Activated CD4-positive, CD25-positive, alpha-beta regulatory T cell treated with anti-CD3 and anti-CD28 coated beads, Interleukin-2, amount 50 U/mL, for 24 hours (primary cell): ENCODE results near the gene SMC6.

Source experiments
- ATAC-seq, 2 donors: fragments of 150-1000 bp; cut with Tn5 transposase; one replicate each; pipeline ENCODE4 v1.10.0; 2021; ENCODE audit warnings: mild to moderate bottlenecking in 1 of 2, moderate library complexity in 1 of 2

SMC6 gene

GRCh38 chr2:17713291-17713690 is 40.3 kb downstream of the SMC6 start:
- ATAC-seq: no peak

- no peak for ATAC-seq
Observed at GRCh38 chr2:17710547-17711248, 42.9 kb downstream of the SMC6 start.

- no peak for ATAC-seq
Observed at GRCh38 chr2:17709897-17710296, 43.7 kb downstream of the SMC6 start.

- ATAC-seq: no peak
Observed at GRCh38 chr2:17708501-17708900, 45.1 kb downstream of the SMC6 start.

GRCh38 chr2:17706845-17707244 is 46.8 kb downstream of the SMC6 start:
- no peak for ATAC-seq

- no peak for ATAC-seq
Observed at GRCh38 chr2:17690776-17691175, 62.8 kb downstream of the SMC6 start.

- no peak for ATAC-seq
Observed at GRCh38 chr2:17689010-17689409, 64.6 kb downstream of the SMC6 start.

- no peak for ATAC-seq
Observed at GRCh38 chr2:17688600-17688999, 65.0 kb downstream of the SMC6 start.

GRCh38 chr2:17683981-17684380 is 69.6 kb downstream of the SMC6 start:
- ATAC-seq: no peak

GRCh38 chr2:17682098-17682857 is 71.3 kb downstream of the SMC6 start:
- no peak for ATAC-seq

GRCh38 chr2:17680119-17680518 is 73.5 kb downstream of the SMC6 start:
- no peak for ATAC-seq

GRCh38 chr2:17674817-17675216 is 78.8 kb downstream of the SMC6 start:
- ATAC-seq: no peak

- peak; percentile 94 to 97 for ATAC-seq
Observed at GRCh38 chr2:17672583-17673317, 80.9 kb downstream of the SMC6 start.

GRCh38 chr2:17667898-17668297 is 85.7 kb downstream of the SMC6 start:
- ATAC-seq: no peak

- ATAC-seq: no peak
Observed at GRCh38 chr2:17664534-17664933, 89.1 kb downstream of the SMC6 start.

GRCh38 chr2:17662723-17663122 is 90.9 kb downstream of the SMC6 start:
- no peak for ATAC-seq

GRCh38 chr2:17661460-17661859 is 92.2 kb downstream of the SMC6 start:
- no peak for ATAC-seq

GRCh38 chr2:17660219-17660618 is 93.4 kb downstream of the SMC6 start:
- ATAC-seq: no peak

- ATAC-seq: peak in 1 of 2 donors; percentile 20
Observed at GRCh38 chr2:17658251-17658843, 95.3 kb downstream of the SMC6 start.

GRCh38 chr2:17657759-17658158 is 95.9 kb downstream of the SMC6 start:
- no peak for ATAC-seq

GRCh38 chr2:17652681-17653394 is 100.8 kb downstream of the SMC6 start:
- ATAC-seq: no peak

GRCh38 chr2:17649026-17649425 is 104.6 kb downstream of the SMC6 start:
- no peak for ATAC-seq

GRCh38 chr2:17648581-17648980 is 105.0 kb downstream of the SMC6 start:
- ATAC-seq: no peak
